Cerebellar cortex (tissue), 1 donor: ENCODE results near the gene GLRX5.
A peak's percentile ranks its signal among the peaks of the same experiment; 100 is the strongest.
"Not testable (repeated sequence)": the region's sequence is repeated elsewhere in the genome, so short reads cannot be mapped to it uniquely, and the experiment has no call there.

Source experiments
- DNase-seq: peaks from one replicate; pipeline ENCODE4 v3.0.0-alpha.2; 2015; ENCODE audit warnings: low spot score

GLRX5 gene

DNA sequence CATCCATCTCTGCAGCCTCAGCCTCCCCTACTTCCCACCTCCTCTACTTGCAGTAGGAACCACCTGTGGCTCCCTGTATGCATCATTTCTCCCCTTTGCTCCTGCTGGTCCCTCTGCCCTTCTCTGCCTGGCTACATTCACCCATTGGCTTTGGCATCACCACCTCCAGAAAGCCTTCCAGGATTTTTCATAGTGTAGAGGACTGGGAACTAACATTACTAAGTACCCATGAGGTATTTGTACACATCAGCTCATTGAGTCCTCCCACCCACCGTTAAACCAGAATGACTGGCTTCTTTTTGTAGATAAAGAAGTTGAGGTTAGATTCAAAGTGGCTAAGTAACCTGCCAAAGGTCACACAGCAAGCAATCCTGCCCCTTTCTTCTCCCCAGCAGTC is 35.5 kb upstream of the GLRX5 start:
- no peak for DNase-seq

DNA sequence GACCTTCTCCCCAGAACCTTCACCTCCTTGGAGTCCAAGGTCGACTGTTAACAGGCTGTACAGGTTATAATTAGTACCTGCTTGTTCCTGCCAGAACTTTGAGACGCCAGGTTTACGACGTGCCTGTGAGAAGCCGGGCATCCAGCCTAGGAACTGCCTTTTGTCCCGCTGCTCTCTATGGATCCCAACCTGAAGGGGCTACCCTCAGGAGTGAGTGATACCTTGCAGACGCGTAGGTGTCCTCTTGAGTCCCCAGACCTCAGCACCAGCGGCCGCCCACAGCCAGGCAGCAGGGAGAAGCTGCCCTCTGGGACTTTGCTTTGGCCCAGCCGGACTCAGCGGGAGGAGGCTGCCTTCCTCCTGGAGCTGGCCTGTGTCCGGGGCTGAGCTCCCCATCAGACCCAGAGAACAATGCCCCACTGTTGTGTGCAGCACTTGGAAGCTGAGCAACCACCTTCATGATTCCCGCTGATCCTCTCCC is 34.6 kb upstream of the GLRX5 start:
- no peak for DNase-seq

DNA sequence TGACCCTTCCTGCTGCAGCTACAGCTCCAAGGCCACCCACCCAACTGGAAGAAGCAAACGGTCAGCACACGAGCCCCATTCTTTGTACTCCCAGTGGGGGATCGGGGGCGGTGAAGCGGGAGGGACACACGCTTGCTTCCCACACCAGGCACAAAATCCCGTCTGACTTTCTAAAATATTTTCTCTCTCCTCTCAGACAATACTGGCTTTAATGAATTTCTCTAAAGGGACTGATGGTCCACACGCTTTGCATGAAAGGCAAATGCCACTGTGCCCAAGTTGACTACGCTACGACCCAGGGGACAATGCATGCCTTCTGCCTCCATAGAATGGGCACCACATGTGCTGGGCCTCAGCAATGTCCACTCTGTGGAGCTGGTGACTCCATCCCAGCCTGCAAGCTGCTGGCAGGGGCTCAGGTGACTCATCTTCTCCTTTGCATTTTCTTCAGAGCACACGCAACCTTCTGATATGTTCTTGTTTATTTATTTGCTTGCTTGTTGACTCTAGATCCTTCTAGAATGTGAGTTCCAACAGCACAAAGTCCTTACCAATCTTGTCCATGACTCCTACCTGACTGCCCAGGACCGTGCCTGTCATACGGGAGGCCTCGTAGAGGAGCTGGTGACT is 34.0 kb upstream of the GLRX5 start:
- no peak for DNase-seq

DNA sequence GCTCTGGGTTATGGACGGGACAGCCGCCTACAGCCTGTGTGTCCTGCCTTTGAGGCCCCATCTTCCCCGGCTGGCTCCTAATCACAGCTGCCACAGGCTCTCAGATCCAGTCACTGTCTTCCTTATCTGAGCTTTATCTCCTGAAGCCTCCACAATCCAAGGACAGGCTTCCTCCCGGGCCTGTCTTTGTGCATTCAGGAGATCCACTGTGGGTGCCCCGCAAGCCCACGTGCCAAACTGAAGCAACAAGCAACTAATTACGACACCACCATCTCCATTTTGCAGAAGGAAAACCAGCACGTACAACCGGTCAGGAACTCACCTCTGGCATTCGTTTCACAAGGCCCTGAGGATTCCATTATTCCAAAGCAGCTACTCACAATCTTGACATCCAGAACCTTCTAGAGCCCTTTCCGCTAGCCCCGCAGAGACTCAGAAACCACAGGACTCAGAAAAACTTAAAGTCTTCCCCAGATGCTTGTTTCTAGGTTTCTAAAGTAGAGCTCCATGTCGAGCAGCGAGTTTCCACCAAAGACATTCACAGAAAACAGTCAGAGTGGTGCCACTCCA is 32.4 kb upstream of the GLRX5 start:
- DNase-seq, result no peak

DNA sequence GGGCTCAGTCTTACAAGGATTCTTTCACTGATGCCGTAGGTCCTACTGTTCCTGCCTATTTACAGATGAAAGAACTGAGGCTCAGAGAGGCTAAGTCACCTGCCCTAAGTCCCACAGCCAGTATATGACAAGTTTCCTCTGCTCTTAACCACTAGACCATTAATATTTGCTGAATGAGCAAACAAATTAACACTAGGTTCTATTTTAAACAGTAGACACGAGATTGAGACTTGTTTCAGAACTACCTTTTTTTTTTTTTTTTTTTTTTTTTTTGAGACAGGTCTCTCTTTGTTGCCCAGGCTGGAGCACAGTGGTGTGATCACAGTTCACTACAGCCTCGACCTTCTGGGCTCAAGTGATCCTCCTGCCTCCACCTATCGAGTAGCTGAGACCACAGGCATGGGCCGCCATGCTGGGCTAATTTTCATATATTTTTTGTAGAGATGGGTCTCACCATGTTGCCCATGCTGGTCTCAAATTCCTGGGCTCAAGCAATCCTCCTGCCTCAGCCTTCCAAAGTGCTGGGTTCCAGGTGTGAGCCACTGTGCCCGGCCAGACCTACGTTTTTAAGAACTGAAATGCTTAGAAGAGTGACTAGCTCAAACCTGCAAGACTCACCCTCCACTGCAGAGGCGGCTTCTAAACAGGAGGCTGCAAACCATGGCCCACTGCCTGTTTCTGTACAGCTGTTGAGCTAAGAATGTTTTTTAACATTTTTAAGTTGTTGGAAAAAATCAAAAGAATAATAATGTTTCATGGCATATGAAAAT is 31.3 kb upstream of the GLRX5 start:
- no peak for DNase-seq

DNA sequence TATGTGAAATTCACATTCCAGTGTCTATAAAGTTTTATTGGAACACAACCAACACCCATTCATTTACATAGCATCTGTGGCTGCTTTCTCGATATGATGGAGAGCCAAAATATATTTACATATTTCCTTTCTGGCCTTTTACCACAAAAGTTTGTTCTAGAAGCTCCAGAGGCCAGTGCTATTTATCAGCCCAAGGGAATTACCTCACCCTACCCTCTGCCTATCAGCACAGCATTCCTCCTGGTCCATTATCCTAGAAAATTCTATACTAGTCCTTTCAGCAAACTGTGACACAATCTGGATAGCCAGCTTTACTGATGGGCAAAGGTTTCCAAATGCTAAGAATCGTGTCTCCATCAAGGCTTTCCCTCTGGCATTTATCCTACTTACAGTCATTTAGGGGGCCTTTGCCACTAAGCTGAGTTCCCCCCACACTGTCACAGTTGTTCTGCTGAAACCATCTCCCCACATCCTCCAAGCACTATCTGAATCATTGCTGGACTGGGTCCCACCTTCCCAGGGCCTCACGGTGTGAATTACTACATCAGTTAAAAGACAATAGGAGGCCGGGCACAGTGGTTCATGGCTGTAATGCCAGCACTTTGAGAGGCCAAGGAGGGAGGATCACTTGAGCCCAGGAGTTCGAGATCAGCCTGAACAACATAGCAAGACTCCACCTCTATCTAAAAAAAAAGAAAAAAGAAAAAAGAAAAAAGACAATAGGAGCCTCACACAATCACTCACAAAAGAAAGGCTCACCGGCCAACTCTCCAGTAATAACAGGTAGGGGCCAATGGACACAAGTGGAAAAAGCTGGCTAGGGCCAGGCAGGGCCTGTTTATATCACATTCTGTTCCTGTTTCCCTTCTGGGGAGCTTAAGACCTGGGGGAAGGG is 30.5 kb upstream of the GLRX5 start:
- DNase-seq, result no peak

DNA sequence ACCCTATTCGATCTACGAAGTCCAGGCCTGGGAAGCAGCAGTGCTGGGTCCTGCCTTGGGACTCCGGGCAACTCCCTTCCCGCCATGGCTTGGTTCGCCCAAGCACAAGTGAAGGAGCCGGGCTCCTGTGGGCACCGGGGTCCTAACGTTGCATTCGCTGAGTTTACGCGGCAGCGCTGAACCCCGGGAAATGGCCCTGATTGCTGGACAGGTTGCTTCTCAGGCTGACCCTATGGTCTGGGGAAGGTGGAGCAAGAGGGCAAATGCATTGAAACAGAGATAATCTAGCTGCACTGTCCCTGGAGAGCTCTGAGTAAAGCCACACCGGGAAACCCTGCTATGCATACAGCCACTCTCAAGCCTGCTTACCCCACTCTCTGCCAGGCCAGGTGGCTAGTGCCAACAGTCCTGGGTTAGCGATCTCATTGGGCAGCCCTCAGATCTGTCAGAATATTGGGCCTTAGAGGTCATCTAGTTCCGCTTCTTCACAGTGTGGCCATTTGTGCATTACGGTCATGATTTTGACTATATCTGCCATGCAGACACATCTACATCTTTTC is 29.7 kb upstream of the GLRX5 start:
- DNase-seq, result no peak

DNA sequence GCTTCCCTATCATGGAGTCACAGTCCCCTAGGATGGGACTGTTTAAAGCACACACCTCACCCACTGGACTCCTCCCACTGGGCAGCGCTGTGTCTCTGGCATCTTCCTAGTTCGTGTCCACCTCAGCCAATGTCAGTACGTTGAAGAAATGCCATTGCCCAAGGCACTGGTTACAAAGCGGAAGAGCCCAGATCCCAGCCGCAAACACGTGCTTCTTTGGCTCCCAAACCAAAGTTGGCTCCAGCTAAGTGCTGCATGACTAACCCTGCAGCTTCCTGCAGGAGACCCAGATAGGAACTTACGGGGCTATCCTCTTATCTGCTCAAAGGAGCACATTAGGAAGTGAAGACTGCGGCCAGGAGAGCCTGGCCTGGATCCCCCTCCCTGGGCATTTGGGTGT is 27.7 kb upstream of the GLRX5 start:
- no peak for DNase-seq

DNA sequence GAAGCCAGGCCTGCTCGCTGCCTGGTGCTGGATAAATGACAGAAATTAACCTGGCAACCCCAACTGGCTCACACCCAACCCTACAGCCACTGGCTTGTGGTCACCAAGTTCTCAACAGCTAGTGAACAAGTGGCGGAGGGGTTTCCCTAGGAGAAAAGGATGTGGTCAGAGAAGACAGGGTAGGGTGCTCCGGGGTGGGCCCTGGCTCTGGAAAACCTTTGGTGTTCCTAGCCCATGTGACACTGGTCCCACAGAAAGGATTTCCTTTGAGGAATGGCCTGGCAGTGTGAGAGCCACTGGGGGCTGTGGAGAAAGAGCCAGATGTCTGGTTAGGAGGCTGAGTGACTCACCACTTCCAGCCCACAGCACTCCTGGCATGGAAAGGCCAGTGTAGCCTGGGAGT is 27.1 kb upstream of the GLRX5 start:
- no peak for DNase-seq

DNA sequence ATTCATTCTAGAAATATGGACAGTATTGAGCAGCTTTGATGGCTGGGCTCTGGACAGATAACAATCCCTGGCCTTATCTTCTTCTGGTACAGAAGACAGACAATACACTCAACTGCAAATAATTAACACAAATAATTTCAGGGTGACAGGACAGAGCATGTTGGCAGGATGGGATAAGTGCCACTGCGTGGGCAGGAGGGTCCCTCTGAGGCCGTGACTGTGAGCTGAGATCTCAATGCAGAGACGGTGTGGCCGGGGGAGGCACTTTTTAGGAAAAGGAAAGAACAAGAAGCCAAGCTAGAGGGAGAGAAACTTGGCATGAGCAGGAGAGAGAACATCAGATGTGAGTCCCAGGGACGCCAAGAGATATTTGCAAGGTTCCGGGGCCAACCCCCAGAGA is 26.5 kb upstream of the GLRX5 start:
- DNase-seq, result no peak

DNA sequence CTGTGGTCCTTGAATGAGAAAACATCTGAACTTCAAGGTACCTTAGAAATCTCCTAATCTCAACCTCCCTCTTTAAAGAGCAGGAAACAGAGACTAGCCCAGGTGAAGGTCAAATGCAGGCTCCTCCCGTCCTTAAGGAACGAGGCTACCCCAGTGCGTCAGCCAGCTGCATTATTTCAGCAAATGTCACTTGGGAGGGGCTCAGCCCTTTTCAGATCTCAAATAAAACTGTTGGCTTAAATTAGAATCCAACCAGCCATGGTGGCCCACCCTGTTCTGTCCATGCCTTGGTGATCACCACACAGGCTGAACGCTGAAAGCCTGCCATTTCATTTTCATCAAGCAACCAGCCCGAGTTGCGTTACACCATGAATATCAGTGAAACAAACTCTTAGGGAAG is 25.4 kb upstream of the GLRX5 start:
- no peak for DNase-seq

DNA sequence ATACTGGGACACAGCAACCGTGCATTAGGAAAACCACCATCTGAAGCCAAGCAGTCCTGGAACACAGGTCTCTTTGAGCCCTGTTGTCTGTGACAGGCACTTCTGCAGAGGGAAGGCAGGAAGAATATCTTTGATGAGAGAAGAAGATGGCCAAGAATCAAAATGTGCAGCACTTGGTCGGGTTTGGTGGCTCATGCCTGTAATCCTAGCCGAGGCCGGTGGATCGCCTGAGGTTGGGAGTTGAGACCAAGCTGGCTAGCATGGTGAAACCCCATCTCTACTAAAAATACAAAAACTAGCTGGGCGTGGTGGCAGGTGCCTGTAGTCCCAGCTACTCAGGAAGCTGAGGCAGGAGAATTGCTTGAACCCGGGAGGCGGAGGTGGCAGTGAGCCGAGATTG is 24.5 kb upstream of the GLRX5 start:
- not testable (repeated sequence) for DNase-seq

DNA sequence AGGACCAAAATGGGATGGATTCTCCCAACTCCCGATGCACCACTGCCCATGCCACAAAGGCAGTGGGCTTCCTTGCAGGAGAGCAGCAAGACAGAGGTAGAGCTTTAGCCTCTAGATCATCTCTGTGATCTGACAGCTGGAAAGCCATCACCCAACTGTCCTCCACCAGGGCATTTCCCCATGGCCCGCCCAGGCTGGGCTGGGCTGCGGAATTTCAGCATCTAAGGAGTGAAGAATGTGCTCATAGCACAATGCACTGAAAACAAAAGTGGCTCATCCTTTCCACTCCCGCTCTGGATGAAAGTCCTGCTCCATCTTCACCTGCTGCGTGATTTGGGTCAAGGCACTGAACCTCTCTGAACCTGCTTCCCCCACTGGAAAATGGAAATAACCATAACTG is 24.0 kb upstream of the GLRX5 start:
- no peak for DNase-seq

DNA sequence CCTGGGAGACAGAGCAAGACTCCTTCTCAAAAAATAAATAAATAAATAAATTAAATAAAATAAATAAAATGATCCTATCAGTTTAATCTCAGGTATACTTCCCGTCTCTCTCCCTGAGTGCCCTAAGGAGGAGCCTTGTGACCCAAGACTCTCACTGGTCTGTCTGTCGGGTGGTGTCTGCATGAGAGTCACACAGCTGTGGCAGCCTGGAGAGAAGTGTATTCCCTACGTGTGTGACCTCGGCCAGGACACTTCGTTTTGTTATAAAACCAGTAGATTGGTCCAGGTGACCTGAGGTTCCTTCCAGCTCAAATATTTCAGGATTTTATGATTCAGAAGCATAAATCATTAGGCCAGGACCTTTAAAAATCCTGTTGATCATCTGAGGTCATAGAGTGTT is 23.2 kb upstream of the GLRX5 start:
- DNase-seq, result no peak

DNA sequence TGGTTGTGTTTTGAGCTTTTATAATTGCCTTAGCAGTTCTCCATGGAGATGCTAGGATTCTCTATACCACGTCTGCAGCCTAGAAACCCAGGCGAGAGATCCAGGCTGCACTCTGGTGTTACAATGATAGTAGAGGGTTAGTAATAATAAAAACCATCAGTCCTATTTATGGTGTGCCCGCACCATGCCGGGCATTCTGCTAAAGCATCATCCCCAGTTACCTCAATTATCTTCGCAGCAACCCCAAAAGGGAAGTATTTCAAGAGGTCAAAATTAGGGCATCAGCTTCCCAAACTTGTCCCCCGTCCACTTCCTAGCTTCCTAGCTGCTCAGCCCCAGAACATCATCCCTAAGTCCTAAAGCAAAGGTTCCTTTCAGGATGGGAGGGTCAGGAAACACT is 21.6 kb upstream of the GLRX5 start:
- DNase-seq, result no peak

DNA sequence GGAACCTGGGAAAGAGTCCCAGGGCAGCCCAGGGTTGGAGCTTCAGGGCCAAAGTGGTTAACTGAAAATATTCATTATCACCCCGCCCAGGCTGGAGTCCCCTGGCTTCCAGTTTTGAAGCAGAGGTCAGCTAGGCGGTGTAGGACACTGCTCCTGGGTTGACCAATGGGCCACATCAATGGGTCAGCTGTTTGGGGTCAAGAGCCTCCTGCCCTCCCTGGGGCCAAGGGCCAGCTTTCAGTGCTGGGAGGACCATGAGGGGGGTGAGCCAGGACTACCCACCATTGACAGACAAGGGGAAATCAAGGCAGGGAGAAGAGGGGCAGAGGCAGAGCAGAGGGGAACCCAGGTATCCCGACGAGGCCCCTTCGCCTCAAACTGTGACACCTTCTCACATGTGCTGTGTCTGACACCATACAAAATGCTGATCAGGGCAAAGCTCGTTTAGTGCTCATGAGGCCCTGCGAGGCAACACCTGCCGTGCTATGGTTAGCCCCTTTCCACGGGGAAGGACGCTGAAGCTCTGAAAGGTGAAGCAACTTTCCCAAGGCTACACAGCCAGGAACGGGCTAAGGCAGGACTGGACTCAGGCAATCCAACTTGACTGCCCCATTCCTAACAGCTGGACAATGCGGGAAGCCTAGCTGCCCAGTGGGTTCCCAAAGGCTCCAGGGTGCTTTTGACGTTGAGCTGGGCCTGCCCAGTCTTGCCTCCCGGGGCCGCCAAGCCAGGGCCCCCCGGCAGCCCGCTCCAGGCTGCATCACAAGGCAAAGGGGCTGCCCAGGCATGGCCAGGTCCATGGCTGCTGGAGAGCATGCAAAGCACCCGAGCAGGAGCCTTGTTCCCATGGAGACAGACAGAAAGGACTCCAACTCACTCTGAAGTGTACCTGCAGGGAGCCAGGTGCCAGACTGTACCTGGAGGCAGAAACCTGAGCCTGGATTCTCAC is 20.4 kb upstream of the GLRX5 start:
- DNase-seq, result no peak

DNA sequence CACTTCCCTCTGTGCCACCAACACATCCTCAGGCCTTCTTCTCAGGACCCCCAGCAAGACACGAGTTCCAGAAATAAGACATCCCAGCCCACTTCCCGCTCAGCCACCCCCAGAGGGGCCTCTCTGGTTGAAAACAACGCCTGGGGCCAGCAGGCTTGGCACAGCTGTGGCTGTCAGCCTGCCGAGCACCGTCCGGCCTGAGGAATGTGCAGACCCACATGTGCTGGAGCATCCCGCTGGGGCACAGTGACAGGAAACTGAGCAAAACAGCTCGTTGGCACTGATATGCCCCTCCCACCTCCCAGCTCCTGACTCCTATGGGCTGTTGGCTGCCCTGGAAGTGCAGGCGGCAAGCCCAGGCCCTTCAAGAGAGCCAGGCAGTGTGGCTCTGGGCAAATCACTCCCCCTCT is 19.8 kb upstream of the GLRX5 start:
- no peak for DNase-seq

DNA sequence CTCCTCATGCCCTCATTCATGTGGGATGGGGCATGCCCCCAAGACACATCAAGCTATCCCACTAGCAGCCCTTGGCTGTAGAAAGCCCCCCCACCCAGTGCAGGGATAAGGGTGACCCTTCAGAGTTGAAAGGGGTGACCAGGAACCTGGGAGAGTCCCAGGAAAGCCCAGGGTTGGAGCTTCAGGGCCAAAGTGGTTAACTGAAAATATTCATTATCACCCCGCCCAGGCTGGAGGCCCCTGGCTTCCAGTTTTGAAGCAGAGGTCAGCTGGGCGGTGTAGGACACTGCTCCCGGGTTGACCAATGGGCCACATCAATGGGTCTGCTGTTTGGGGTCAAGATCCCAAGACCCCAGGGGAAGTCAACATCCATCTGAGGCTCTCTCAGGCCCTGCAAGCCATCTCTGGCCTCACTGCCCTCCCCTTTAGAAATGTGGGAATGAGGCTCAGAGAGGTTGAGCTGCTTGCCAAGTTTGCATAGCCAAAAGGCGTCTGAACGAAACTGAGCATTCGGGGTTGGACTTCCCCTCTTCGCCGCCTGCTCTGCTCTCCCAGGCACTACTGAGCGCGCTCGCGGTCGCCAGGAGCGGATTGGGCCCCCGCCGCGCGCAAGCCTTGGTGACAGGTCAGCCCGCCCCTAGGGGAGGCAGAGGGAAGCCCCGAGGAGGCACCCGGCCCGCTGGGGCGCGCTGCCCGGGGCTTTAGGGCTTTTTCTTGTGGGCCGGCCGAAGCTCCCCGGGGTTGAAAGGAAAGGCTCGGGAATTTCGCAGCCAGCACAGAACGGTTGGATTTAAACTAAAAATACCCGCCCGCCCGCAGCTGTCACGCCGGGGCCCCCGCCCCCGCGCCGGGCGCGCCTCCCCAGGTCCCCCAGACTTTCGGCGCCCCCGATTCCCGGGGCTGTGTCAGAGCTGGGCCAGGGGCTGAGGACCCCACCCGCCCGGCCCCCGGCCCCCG is 19.0 kb upstream of the GLRX5 start:
- peak; percentile 39 for DNase-seq

DNA sequence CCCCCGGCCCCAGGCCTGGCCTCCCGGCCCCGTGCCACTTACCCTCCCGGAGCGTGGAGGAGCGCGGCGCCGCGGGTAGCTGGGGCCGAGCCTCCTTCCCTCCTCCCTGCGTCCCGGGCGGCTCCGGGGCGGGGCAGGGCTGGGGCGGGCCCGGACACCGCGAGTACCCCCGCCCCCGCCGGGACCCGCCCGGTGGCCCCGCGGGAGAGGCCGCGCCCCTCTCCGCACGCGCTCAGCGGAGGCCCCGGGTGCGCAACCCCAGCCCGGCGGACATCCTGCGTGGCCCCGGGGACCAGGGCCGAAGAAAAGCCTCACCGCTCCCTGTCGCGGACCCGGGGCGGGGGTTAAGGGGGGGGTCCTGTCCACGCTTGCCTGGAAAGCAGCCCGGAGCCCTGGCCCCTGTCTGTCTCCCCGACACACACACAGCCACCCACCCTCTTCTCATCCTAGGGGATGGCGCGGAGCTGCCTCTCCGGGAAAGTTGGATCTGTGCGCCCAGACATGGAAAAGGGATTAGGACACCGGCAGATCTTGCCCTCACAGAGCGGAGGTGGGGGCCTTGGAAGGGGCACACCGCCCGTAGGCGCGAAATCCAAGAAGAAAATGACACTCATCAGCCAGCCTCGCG is 18.2 kb upstream of the GLRX5 start, which contains the start of gene SYNE3:
TSS of gene SYNE3 (minus strand) at position 97 of the 628 bp plus-strand sequence. CDS start 40,829 bp downstream, outside the sequence.
- no peak for DNase-seq
